ENCODE data around the gene CDH11.

DNA sequence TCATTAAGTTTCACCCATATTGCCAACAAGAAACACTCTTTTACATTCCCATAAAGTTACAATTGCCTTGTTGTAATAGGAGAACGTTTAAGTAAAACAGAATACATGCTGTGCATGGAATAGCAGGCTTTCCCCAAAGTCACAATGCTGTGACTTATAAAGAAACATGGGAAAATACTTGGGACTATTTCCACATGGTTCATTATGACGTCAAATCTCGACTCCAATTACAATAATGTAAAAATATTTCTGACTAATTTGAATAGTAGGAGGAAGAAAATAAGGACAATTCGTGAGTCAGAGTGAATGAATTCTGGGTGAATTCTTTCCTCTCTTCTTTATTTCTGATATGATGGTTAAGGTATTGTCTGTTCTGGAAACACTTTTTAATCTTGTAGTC, 52.8 kb downstream of the CDH11 start:
- TF ChIP-seq, protein P1, sequence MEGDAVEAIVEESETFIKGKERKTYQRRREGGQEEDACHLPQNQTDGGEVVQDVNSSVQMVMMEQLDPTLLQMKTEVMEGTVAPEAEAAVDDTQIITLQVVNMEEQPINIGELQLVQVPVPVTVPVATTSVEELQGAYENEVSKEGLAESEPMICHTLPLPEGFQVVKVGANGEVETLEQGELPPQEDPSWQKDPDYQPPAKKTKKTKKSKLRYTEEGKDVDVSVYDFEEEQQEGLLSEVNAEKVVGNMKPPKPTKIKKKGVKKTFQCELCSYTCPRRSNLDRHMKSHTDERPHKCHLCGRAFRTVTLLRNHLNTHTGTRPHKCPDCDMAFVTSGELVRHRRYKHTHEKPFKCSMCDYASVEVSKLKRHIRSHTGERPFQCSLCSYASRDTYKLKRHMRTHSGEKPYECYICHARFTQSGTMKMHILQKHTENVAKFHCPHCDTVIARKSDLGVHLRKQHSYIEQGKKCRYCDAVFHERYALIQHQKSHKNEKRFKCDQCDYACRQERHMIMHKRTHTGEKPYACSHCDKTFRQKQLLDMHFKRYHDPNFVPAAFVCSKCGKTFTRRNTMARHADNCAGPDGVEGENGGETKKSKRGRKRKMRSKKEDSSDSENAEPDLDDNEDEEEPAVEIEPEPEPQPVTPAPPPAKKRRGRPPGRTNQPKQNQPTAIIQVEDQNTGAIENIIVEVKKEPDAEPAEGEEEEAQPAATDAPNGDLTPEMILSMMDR (conservative IDR thresholded peaks at IDR 0.05; ENCODE audit: low read length) = no peak
- TF ChIP-seq EZH2phosphoT487 (IDR thresholded peaks at IDR 0.05; ENCODE audit: borderline replicate concordance) = no peak

All from Loucy (cell line).